Activated CD8-positive, alpha-beta memory T cell treated with anti-CD3 and anti-CD28 coated beads, Interleukin-2, amount 50 U/mL, for 1 hour (primary cell): ENCODE data around the gene APRT.

Experiments
- DNase-seq: peaks from one replicate; pipeline ENCODE4 v3.0.0-alpha.2; 2020; ENCODE audit errors: extremely low read depth

APRT gene

GRCh38 chr16:88807626-88808453 is 3.9 kb downstream of the APRT start:
- no peak for DNase-seq

- DNase-seq = no peak
Measured at GRCh38 chr16:88807142-88807625, 4.5 kb downstream of the APRT start.

DNA sequence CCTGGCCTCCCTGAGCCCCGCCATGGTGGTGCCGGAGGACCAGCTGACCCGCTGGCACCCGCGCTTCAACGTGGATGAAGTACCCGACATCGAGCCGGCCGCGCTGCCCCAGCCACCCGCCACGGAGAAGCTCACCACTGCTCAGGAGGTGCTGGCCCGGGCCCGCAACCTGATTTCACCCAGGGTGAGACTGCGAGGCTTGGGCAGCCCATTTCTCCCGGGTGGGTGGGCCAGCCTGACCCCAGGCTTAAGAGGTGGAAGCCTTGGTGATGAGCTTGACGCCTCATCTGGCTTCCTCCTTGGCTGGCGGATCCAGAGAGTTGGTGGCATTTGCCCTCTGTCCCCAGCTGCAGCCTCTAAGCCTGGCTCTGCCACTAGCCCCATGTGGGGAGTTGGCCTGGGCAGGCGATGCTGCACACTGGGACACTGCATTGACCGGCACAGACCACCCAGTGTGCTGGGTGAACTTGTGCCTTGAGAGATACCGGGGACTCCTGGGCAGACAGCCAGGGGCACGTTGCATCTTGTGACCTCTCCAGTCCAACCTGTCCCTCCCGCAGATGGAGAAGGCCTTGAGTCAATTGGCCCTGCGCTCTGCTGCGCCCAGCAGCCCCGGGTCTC is 5.1 kb downstream of the APRT start:
- no peak for DNase-seq

- DNase-seq = no peak
Measured at GRCh38 chr16:88805887-88806393, 5.8 kb downstream of the APRT start.

DNA sequence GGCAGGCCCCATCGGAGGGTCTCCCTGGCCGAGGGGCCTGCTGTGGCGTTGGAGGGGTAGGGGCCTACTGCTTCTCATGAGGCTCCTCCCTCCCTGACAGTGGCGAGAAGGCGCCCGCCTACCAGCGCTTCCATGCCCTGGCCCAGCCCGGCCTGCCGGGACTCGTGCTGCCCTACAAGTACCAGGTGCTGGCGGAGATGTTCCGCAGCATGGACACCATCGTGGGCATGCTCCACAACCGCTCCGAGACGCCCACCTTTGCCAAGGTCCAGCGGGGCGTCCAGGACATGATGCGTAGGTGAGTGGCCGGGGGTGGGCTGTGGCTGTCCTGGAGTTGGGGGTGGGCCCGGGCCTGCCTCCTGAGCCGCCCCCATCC is 6.4 kb downstream of the APRT start:
- DNase-seq = no peak

DNA sequence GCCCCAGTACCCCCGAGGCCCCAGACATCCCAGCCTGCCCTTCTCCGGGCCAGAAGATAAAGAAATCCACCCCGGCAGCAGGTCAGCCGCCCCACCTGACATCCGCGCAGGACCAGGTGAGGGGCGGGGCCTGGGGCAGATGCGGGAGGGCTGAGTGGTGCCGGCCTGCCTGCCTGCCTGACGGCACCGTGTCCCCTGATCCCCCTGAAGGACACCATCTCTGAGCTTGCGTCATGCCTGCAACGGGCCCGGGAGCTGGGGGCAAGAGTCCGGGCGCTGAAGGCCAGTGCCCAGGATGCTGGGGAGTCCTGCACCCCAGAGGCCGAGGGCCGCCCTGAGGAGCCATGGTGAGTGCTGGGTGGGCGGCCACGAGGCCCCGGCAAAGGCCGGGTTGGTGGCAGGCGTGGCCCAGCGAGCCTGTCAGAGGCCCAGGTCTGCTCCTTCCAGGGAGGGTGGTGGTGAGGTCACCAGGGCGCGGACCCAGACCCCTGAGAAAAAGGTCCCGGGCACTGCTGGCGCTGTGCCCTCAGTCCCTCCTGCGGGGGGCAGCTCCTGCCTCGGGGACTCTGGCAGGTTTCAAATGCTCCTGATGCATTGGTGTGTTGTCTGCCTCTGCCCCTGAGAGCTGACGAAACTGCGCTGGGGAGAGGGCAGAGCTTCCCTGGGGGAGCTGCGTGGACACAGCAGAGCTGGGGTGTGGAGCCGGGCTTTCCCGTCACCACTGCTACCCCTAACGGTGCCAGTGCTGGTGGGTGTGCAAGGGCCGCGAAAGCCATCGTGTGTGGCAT is 7.0 kb downstream of the APRT start:
- DNase-seq = no peak

- no peak for DNase-seq
Measured at GRCh38 chr16:88804173-88804551, 7.6 kb downstream of the APRT start.

GRCh38 chr16:88803264-88803987 is 8.3 kb downstream of the APRT start, which contains the start of gene CDT1:
CDT1 (plus strand) TSS chr16:88803789; CDS start chr16:88803832, 43 bp downstream.
- DNase-seq = peak; percentile 53

DNA sequence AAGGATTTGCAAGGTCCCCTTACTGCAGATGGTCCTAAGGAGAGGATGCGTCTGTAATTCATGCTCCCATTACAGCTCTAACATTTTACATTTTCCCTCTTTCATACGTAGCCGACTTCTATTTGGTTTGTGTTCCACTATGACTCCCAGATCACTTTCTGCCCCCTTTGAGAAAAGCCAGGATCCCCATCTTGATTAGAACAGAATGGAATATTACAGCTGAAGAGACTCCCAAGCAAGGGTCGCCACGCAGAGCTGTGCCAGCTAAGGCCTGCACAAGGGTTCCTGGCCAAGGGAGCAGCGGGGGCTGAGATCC is 11.5 kb downstream of the APRT start:
- no peak for DNase-seq

DNA sequence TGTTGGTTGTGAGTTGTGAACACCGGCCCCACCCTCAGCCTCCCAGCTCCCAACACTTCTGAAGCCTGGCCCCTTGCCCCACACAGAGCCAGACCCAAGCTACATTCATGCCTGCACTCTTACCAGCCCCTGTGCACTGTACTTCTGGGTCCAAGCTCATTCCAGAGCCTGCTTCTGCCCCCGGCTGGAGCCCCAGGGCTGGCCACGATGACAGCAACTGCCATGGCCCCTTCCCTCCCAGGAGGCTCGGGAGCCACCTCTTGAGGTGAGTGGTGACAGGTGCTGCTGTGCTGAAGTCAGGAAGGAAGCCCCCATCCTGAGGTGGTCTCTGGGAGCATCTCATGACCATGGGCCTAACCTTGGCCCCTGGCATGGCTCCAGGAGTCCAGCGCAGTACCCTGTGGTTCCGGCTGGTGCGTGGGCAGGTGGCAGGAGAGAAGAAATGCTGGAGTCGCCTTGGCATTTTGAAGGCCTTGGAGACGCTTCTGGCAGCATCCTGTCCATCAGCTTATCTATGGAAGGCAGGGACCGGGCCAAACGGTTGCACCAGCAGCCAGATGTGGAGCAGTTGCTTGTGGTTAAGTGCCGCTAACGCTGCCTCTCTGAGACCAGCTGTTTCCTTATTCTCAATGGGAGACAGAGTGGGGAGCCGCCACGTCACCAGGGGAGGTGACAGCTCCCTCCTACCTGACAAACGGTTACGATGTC is 12.0 kb downstream of the APRT start:
- DNase-seq = no peak

DNA sequence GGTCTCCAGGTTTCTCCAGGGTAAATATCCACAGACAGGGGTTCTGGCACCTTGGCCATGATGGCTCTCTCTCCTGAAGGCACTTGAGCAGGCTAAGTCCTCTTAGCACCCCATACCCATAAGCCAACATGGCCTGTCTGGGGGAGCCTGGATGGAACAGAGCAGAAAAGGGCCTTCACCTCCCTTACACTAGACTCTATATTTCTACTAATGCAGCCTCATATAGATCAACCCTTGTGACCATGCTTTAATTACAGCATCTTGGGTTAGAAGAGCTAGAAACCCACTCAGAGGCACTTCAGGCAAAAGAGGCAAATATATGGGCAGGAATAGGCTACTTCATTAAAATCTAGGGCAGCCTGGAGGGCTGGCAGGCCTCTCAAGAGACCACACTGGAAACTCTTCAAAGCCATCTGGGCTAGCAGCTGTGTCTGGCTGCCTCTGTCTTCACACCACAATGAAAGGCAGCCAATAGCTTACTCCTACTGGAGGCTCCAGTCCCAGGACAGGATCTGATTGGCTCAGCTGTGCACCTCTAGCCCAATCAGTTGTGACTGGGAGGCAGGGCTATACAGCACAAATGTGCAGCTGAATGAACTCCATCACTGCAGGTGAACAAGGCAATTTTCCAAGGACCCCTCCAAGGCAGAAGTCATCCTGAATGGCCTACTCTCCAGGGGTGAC is 12.8 kb downstream of the APRT start:
- DNase-seq = no peak

DNA sequence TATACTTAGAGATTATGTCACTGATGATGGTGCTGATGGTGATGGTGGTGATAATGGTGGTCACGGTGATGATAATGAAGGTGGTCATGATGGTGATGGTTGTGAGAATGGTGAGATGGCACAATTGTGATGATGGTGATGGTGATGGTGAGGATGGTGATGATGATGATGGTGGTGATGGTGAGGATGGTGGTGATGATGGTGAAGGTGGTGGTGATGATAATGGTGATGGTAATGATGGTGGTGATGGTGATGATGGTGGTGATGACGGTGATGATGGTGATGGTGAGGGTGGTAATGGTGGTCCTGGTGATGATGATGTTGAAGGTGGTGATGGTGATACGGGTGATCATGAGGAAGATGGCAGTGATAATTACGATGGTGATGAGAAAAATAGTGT is 13.7 kb downstream of the APRT start:
- no peak for DNase-seq

- DNase-seq = no peak
Measured at GRCh38 chr16:88796278-88796677, 15.4 kb downstream of the APRT start.

- DNase-seq = no peak
Measured at GRCh38 chr16:88793251-88793954, 18.3 kb downstream of the APRT start.

GRCh38 chr16:88792668-88793250 is 19.0 kb downstream of the APRT start:
- DNase-seq = no peak

DNA sequence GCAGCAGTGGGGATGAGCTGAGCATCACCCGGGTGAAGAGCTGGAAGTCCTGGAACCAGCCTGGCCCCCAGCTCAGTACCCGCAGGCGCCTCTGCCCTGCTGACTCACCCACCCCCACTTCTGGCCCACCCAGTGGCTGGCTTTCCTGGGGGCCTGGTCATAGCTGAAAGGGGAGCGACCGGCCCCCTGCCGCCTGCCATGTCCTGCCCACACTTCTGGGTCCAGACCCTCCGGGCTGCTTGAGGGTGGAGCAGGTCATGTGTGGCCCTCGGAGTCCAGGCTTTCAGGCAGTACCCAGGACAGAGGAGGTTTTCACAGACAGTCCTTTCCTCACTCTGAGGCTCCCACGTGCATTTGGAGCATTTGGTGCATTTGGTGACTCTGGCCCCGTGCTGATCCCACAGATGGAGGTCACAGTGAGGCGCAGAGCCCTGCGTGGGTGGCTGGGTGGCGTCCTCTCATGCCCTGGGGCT is 19.6 kb downstream of the APRT start:
- no peak for DNase-seq

GRCh38 chr16:88790312-88791211 is 21.2 kb downstream of the APRT start:
- DNase-seq = no peak

GRCh38 chr16:88789594-88789993 is 22.1 kb downstream of the APRT start:
- DNase-seq = no peak
